HG02970 (cell line): ENCODE results near the gene PRXL2B.

Experiments used
- ATAC-seq: cut with Tn5 transposase; IDR thresholded peaks from one replicate; pipeline ENCODE4 v1.9.1; 2021; ENCODE audit warnings: mild to moderate bottlenecking, moderate library complexity, moderate number of reproducible peaks; ENCODE audit not compliant: unreplicated experiment, low FRiP score

Gene PRXL2B

GRCh38 chr1:2583331-2583791 lies 3.2 kb upstream of the PRXL2B start:
- ATAC-seq, result no peak

GRCh38 chr1:2583871-2584351 lies 2.7 kb upstream of the PRXL2B start:
- no peak for ATAC-seq

- no peak for ATAC-seq
Measured at GRCh38 chr1:2584686-2585317, 1.8 kb upstream of the PRXL2B start.

GRCh38 chr1:2585318-2586092 lies 1.1 kb upstream of the PRXL2B start:
- peak; percentile 24 for ATAC-seq

- ATAC-seq, result no peak
Measured at GRCh38 chr1:2587071-2587859, 688 bp downstream of the PRXL2B start.

- no peak for ATAC-seq
Measured at GRCh38 chr1:2587860-2588571, 1.4 kb downstream of the PRXL2B start.

GRCh38 chr1:2588661-2589430 lies 2.3 kb downstream of the PRXL2B start:
- ATAC-seq, result no peak

- ATAC-seq, result no peak
Measured at GRCh38 chr1:2589431-2590232, 3.1 kb downstream of the PRXL2B start.

- ATAC-seq, result no peak
Measured at GRCh38 chr1:2590233-2591141, 3.9 kb downstream of the PRXL2B start.

GRCh38 chr1:2591233-2591580 lies 4.6 kb downstream of the PRXL2B start:
- no peak for ATAC-seq

GRCh38 chr1:2591581-2592261 lies 5.1 kb downstream of the PRXL2B start:
- no peak for ATAC-seq

GRCh38 chr1:2592672-2593071 lies 6.1 kb downstream of the PRXL2B start:
- no peak for ATAC-seq

GRCh38 chr1:2593251-2593878 lies 6.8 kb downstream of the PRXL2B start:
- no peak for ATAC-seq

- no peak for ATAC-seq
Measured at GRCh38 chr1:2594001-2594640, 7.5 kb downstream of the PRXL2B start.

- no peak for ATAC-seq
Measured at GRCh38 chr1:2594641-2595131, 8.1 kb downstream of the PRXL2B start.

GRCh38 chr1:2595261-2595811 lies 8.8 kb downstream of the PRXL2B start:
- ATAC-seq, result no peak
